ENCODE results near the gene ASPSCR1. TPM values are rescaled to one million over a fixed set of nuclear protein-coding genes. Genes with fewer than 3 reads are reported as not detected.

ASPSCR1 gene
- polyA plus RNA-seq, 1 donor from 2014 or later: 30.8 TPM

- no peaks in the 10 kb centered on the region for H3K36me3 Mint-ChIP-seq
- no peak overlapping the region for H3K27ac Mint-ChIP-seq
- no peaks in the 10 kb centered on the region for H3K27me3 Mint-ChIP-seq
- H3K9me3 Mint-ChIP-seq: no peaks in the 10 kb centered on the region
- H3K4me3 Mint-ChIP-seq: no peak overlapping the region
- H3K4me1 Mint-ChIP-seq: no peaks in the 10 kb centered on the region
These were observed 27.4 kb downstream of the ASPSCR1 start for GRCh38 chr17:82004517-82005455.

GRCh38 chr17:82005701-82006348, 28.4 kb downstream of the ASPSCR1 start:
- no peak overlapping the region for H3K27ac Mint-ChIP-seq
- no peak overlapping the region for H3K4me3 Mint-ChIP-seq
- H3K27me3 Mint-ChIP-seq: no peaks in the 10 kb centered on the region
- H3K9me3 Mint-ChIP-seq: no peaks in the 10 kb centered on the region
- H3K4me1 Mint-ChIP-seq: no peaks in the 10 kb centered on the region
- H3K36me3 Mint-ChIP-seq: no peaks in the 10 kb centered on the region

GRCh38 chr17:82006468-82007227, 29.2 kb downstream of the ASPSCR1 start:
- H3K27me3 Mint-ChIP-seq: no peaks in the 10 kb centered on the region
- H3K9me3 Mint-ChIP-seq: no peaks in the 10 kb centered on the region
- H3K4me3 Mint-ChIP-seq: no peak overlapping the region
- H3K4me1 Mint-ChIP-seq: no peaks in the 10 kb centered on the region
- H3K36me3 Mint-ChIP-seq: no peaks in the 10 kb centered on the region
- no peak overlapping the region for H3K27ac Mint-ChIP-seq

- Mint-ChIP-seq H3K27me3 (no peaks in the 10 kb centered on the region), H3K4me3 (no peak overlapping the region), H3K9me3 (no peaks in the 10 kb centered on the region), H3K4me1 (no peaks in the 10 kb centered on the region), H3K36me3 (no peaks in the 10 kb centered on the region), H3K27ac (no peak overlapping the region)
These were observed 29.7 kb downstream of the ASPSCR1 start for GRCh38 chr17:82007228-82007494.

- H3K27me3 Mint-ChIP-seq: no peaks in the 10 kb centered on the region
- H3K27ac Mint-ChIP-seq: no peak overlapping the region
- no peaks in the 10 kb centered on the region for H3K36me3 Mint-ChIP-seq
- H3K9me3 Mint-ChIP-seq: no peaks in the 10 kb centered on the region
- no peaks in the 10 kb centered on the region for H3K4me1 Mint-ChIP-seq
- no peak overlapping the region for H3K4me3 Mint-ChIP-seq
These were observed 30.2 kb downstream of the ASPSCR1 start for GRCh38 chr17:82007495-82008257.

- H3K27me3 Mint-ChIP-seq: no peaks in the 10 kb centered on the region
- H3K27ac Mint-ChIP-seq: no peak overlapping the region
- no peak overlapping the region for H3K4me3 Mint-ChIP-seq
- H3K9me3 Mint-ChIP-seq: no peaks in the 10 kb centered on the region
- no peaks in the 10 kb centered on the region for H3K4me1 Mint-ChIP-seq
- no peaks in the 10 kb centered on the region for H3K36me3 Mint-ChIP-seq
These were observed 31.0 kb downstream of the ASPSCR1 start for GRCh38 chr17:82008258-82008940.

GRCh38 chr17:82008941-82009405, 31.5 kb downstream of the ASPSCR1 start:
- H3K27ac Mint-ChIP-seq: no peak overlapping the region
- no peaks in the 10 kb centered on the region for H3K4me1 Mint-ChIP-seq
- H3K9me3 Mint-ChIP-seq: no peaks in the 10 kb centered on the region
- no peaks in the 10 kb centered on the region for H3K27me3 Mint-ChIP-seq
- H3K36me3 Mint-ChIP-seq: no peaks in the 10 kb centered on the region
- no peak overlapping the region for H3K4me3 Mint-ChIP-seq

- H3K4me1 Mint-ChIP-seq: no peaks in the 10 kb centered on the region
These were observed 32.0 kb downstream of the ASPSCR1 start for GRCh38 chr17:82009413-82009812.

GRCh38 chr17:82010575-82011525, 33.4 kb downstream of the ASPSCR1 start:
- no peaks in the 10 kb centered on the region for H3K9me3 Mint-ChIP-seq
- no peak overlapping the region for H3K4me3 Mint-ChIP-seq
- H3K27ac Mint-ChIP-seq: no peak overlapping the region
- H3K4me1 Mint-ChIP-seq: no peaks in the 10 kb centered on the region
- H3K36me3 Mint-ChIP-seq: no peaks in the 10 kb centered on the region
- no peaks in the 10 kb centered on the region for H3K27me3 Mint-ChIP-seq

More at GRCh38 chr17:82009413-82009812, 32.0 kb downstream of the ASPSCR1 start:
- H3K27me3 Mint-ChIP-seq: no peaks in the 10 kb centered on the region
- H3K27ac Mint-ChIP-seq: no peak overlapping the region
- H3K36me3 Mint-ChIP-seq: no peaks in the 10 kb centered on the region
- no peaks in the 10 kb centered on the region for H3K9me3 Mint-ChIP-seq
- no peak overlapping the region for H3K4me3 Mint-ChIP-seq

GRCh38 chr17:82011617-82012187, 34.3 kb downstream of the ASPSCR1 start:
- no peak overlapping the region for H3K27ac Mint-ChIP-seq
- H3K9me3 Mint-ChIP-seq: no peaks in the 10 kb centered on the region
- H3K27me3 Mint-ChIP-seq: no peaks in the 10 kb centered on the region
- H3K36me3 Mint-ChIP-seq: no peaks in the 10 kb centered on the region
- no peak overlapping the region for H3K4me3 Mint-ChIP-seq
- H3K4me1 Mint-ChIP-seq: no peaks in the 10 kb centered on the region

- H3K9me3 Mint-ChIP-seq: no peaks in the 10 kb centered on the region
- H3K36me3 Mint-ChIP-seq: no peaks in the 10 kb centered on the region
- H3K27me3 Mint-ChIP-seq: no peaks in the 10 kb centered on the region
- no peak overlapping the region for H3K27ac Mint-ChIP-seq
- no peak overlapping the region for H3K4me3 Mint-ChIP-seq
- no peaks in the 10 kb centered on the region for H3K4me1 Mint-ChIP-seq
These were observed 34.8 kb downstream of the ASPSCR1 start for GRCh38 chr17:82012261-82012639.

- Mint-ChIP-seq H3K27me3 (no peaks in the 10 kb centered on the region), H3K4me1 (no peaks in the 10 kb centered on the region), H3K36me3 (no peaks in the 10 kb centered on the region), H3K9me3 (no peaks in the 10 kb centered on the region), H3K27ac (no peak overlapping the region), H3K4me3 (no peak overlapping the region)
These were observed 35.3 kb downstream of the ASPSCR1 start for GRCh38 chr17:82012640-82013295.

- H3K4me1 Mint-ChIP-seq: no peaks in the 10 kb centered on the region
- no peaks in the 10 kb centered on the region for H3K9me3 Mint-ChIP-seq
- no peak overlapping the region for H3K27ac Mint-ChIP-seq
- no peaks in the 10 kb centered on the region for H3K36me3 Mint-ChIP-seq
- H3K27me3 Mint-ChIP-seq: no peaks in the 10 kb centered on the region
- H3K4me3 Mint-ChIP-seq: no peak overlapping the region
These were observed 35.9 kb downstream of the ASPSCR1 start for GRCh38 chr17:82013341-82013740.

Measured in IgD-negative memory B cell (primary cell).